GM18868 (cell line): ENCODE measurements around the gene PLA1A.

Experiments
- ATAC-seq: cut with Tn5 transposase; IDR thresholded peaks from one replicate; pipeline ENCODE4 v1.9.1; 2021; ENCODE audit warnings: mild to moderate bottlenecking, moderate library complexity; ENCODE audit not compliant: unreplicated experiment

Gene PLA1A

DNA sequence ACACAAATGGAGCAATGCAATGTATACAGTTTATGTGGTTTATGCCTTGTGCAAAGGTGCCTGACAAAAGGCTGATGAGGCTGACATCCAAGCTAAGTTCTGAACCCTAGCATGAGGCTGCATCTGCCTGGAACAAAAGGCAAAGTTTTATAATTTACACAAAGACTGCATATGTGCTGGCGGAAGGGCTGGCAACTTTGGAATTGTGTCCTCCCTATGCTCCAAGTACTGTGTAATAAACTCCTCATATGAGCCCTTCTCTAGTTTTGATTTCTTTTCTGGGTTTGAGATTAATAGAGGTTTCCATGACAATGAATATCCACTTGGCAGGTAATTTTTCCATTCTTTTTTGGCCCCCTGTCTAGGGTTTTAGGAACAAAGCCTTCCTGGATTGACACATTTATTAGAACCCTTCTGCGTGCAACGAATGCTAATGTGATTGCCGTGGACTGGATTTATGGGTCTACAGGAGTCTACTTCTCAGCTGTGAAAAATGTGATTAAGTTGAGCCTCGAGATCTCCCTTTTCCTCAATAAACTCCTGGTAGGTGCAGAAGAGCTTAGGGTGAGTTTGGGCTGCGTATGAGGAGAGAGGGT, 10.8 kb downstream of the PLA1A start:
- ATAC-seq, result no peak

DNA sequence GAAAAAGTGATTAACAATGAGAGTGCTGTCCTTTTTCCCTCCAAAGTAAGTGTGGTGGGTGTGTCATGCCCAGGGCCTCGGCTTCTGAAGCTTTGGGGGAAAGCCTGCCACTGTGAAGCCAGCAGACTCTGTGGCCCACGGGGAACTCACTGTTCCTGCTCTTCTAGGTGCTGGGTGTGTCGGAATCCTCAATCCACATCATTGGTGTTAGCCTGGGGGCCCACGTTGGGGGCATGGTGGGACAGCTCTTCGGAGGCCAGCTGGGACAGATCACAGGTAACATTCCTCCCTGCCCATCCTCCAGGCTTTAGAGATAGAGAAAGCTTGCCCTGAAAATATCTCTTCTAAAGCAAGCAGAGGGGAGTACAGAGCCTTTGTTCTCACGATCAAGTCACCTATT, 11.6 kb downstream of the PLA1A start:
- ATAC-seq, result no peak

DNA sequence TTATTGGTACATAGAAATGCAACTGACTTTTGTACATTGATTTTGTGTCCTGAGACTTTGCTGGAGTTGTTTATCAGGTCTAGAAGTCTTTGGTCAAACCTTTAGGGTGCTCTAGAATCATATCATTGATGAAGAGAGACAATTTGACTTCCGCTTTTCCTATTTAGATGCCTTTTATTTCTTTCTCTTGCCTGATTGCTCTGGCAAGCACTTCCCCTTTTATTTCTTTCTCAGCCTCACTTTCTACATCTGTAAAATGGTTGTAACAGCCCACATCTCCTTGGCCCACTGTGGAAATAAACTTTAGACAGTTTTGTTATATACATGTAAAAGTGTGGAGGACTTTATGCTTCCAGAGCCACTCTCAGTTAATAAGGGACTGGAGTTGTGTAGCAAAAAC, 14.0 kb downstream of the PLA1A start:
- ATAC-seq, result no peak

DNA sequence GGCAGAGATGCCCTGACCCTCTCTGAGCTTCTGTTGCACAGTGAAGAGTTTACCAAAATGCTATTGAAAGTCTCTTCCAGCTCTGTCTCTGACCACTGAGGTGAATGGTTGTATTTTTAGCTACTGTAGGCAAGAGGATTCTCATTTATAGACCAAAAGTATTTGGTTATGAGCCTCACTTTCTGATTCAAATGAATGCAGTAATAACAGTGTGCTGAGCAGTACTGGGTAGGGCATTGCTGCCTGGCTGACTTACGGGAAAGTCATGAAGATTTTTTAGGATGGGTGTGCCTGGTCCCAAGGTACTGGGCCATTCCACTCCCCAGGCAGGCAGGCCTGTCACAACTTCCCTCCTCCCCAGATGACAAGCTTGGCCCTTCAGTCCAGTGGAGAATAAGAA, 15.5 kb downstream of the PLA1A start:
- ATAC-seq, result no peak

DNA sequence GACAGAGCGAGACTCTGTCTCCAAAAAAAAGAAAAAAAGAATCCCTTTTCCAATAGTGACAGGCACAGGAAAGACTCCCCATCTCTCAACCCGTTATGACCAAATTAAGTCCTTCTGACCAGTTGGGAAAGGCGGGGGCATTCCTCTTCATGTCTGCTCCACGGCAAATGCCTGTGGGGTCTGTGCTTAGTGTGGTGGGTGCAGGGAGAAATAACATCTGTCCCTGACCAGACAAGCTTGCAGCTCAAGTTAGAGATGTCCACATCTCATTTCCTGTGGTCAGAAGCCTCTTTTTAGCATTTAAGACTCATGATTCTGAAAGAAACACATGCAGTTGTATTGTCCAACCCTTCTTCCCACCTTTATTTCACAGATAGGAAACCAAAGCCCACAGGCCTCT, 16.2 kb downstream of the PLA1A start:
- ATAC-seq, result no peak

DNA sequence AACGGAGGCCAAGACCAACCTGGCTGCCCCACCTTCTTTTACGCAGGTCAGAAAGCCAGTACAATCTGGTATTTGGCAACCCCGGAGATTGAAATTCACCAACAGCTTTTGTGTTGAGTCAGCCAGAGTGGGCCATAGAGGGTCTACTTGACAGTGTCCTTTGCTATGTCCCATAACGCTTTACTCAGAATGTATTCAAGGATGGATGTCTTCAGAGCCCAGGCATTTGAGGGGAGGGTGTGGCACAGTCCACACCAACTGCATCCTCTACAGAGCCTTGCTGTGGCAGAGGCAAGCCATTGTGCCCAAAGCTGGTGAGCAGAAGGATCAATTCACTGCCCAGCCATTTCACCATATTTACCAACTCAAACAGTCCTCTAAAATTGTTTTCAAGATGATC, 18.4 kb downstream of the PLA1A start:
- ATAC-seq, result no peak

DNA sequence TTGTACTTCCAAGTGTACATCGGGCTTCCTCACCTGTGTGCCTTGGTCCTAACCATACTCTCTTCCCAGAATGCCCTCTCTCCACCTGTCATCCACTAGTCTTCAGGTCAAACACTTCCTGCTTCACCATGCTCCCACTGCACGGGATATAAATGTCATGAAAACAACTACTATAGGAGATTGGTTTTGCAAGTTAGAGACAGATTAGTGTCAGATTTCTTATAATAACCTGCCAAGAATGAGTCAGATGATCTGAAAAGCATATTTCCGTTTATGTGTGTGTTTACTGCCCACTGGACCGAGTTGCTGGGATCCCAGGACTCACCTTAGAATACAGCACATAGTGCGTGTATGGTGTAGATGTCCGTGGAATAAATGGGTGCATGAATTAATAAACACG, 21.4 kb downstream of the PLA1A start:
- ATAC-seq, result no peak

DNA sequence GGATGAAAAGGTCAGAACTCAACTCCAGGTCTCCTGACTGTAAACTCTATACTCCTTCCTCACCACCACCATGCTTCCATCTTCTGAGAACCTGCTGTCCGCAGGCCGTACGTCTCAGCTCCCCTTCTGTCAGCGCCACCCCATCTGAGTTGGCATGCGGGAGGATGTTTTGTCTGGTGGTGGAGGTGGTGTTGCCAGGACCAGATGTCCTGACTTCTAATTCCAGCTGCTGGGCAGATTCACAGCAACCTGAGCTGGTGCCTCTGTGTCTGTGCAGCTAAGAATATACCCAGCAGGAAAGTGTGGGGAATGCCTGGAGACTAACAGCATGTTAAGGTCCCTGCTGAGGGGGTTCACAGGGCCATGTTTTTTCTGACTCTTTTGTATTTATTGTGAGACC, 23.2 kb downstream of the PLA1A start:
- ATAC-seq, result no peak

DNA sequence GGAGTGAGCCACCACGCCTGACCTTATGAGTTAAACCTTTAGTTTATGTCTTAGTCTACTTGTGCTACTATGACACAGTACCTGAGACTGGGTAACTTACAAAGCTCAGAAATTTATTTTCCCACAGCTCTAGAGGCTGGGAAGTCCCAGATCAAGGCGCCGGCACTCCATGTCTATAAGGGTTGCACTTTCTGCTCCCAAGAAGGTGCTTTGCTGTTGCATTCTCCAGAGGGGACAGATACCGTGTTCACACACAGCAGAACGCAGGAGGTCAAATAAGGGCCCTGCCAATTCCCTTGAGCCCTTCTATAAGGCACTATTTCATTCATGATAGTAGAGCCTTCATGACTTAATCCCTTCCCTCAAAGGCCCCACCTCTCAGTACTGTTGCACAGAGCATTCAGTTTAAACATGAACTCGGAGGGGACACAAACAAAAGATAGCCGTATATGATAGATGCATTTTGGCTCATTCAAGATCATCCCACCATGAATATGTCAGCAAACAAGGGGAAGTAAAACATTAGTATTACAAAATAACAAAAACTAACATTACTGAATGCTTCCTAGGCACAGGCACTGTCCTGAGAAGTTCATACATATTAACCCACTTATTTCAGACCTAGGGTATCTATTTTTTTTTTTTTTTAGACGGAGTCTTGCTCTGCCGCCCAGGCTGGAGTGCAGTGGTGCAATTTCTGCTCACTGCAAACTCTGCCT, 26.5 kb downstream of the PLA1A start:
- ATAC-seq, result no peak

DNA sequence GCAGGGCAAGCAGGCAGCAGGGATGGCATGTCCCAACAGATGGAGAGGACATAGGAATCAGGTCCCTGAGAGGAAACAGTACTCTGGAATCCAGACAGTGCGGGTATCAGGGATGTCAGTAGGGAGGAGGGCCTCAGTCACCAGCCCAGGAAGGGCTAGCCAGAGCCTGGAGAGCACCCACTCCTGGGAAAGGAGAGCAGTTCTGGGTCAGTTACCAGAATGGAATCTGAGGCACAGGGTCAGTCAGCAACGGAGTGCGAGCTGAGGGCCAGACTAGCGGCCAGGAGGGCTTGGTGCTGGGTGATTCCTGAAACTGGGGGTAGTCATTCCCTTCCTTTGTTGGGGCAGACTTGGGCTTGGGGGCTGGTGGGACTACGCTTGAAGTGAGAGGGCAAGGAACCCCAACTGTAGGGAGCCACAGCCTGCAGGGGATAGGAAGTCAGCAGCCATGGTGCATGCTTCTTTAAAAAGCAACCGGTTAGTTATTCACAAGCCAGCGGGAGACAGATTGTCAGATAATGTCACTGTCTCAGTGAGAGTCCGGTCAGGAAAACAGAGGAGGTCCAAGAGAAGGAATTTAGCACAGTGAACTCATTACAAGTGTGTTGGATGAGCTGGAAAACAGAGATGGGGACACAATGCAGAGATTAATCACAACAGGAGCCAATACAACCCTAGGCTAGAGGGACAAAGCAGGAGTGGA, 27.9 kb downstream of the PLA1A start:
- no peak for ATAC-seq

DNA sequence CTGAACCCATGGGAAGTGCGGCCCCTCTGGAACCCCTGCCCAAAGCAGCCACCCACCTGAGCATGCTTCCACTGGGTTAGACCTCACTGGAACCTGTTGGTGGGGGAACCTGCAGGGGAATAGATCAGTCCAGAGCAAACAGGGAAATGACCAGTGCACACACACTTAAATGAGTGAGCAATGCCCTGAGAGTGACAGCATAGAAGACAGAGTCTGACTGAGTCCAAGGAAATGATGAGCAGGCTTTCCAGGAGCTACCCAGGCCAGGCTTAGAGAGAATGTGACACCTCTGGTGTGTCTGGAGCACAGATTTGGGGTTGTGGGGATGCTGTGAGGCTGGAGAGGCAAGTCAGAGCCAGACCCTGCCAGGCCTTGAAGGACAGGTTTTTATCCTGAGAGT, 28.5 kb downstream of the PLA1A start:
- no peak for ATAC-seq

DNA sequence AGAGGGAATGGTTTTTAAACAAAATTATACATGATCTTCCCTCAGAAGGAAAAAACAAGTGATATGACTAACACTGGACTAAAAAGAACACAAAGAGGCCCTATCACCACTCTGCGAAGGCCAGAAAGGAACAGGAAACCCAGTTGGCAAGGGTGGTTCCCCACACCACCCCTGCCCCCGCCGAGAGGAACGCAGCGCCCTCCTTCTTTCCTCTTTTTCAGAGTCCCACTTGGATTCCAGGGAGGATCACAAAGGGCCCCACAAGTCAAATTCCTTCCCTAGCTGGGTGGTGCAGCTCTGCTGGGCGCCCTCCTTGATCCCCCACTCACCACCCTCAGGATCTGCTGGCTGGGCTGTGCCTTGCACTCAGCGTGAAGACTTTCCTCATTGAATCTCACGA, 29.8 kb downstream of the PLA1A start:
- ATAC-seq, result peak; percentile 29

DNA sequence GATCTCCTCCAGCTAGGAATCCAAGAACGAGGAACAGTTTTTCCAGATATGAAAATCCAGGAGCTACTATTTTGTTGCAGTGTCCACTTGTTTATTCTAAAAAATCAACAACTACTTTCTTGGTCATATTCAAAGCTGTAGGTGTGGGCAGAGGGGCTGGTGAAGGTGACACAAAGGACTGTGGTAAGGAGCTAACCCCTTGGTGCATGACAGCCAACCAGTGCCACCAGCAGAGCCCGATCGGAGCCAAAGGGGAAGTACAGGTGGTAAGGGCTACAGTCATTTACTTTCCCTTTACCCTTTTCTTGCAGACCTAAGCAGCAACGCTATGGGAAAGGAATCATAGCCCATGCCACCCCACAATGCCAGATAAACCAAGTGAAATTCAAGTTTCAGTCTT, 30.7 kb downstream of the PLA1A start:
- ATAC-seq, result peak; percentile 74

DNA sequence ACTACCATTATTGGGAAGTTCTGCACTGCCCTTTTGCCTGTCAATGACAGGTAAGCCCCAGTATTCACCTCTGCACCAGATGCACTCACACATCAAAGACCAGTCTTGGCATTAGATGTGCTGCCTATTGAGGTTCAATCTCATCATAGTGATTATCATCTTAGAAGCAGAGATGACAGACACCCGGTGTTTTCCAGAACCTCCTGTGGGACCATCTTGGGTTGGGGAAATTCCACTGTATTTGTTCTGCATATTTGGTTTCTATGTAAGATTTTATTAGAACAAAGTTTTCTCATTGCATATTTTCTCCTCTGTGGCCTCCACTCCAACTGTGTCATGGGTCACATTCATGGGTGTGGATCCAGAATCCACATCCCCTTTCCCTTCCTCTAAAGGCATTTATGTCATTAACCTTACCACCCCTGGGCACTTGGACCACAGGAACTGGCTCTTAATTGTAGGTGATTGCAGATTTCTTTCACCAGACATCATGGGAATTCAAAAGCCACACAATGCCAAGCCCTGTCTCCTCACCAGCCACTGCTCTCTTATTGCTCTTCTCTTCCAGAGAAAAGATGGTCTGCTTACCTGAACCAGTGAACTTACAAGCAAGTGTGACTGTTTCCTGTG, 31.2 kb downstream of the PLA1A start:
- peak; percentile 40 for ATAC-seq

DNA sequence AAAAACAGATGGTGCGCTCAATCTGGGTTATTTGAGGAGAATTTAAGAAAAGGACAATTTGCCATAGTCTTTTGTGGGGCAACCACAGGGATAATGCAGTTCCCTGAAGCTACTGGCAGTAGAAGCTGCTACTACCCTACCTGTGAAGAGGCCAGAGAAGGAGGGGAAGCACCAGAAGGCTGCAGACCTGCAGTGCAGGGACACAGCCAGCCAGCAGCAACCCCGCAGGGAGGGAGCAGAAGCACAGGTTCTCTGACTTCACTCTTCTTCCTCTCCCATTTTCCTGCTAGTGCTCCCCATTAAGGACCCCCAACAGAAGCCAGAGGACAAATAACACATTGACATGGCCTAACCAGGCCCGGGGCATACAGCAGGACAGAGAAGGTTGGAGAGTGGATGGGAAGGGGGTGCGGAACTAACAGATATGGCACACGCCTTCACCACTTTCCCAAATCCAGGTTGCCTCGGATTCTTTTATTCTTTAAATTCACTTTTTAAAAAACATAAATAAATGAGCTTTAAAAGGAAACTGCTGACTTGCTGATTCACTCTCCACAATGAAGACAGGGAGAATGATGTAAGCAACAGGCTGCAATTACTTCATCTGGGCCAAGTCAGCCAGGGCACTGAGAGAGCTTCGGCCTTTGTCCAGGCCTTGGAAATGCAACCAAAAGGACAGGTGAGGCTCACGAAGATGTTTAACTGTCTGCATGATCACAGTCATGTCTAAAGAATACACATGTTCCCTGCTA, 32.6 kb downstream of the PLA1A start:
- ATAC-seq, result no peak

DNA sequence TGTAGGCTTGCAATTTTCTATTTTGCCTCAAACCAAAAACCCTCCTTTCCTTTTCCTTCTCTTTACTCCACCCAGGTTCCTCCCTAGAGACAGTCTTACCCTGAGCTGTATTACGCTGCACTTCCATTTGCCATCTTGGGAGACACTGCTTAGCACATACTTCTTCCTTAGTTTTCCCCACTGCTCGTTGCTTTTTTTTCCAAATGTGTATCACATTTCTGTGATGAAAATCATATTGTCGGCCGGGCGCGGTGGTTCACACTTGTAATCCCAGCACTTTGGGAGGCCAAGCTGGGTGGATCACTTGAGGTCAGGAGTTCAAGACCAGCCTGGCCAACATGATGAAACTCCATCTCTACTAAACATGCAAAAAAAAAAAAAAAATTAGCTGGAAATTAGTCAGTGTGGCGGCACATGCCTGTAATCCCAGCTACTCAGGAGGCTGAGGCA, 33.2 kb downstream of the PLA1A start:
- no peak for ATAC-seq

DNA sequence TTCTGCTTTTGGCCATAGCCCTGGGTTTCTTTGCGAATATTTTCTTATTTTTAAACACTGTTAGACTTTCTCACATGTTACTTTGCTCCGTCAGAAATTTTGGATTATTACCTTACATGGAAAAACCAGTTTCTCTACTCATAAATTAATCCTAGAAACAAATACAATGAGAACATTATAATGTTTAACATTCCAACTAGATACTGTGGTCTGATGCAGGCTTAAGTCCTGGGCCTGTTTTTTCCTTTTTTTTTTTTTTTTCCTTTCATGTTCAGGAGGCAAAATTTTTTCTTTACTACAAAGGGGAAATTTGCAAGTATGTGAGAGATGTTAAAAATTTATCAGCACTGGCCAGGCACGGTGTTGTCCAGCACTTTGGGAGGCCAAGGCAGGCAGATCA, 33.8 kb downstream of the PLA1A start:
- no peak for ATAC-seq

DNA sequence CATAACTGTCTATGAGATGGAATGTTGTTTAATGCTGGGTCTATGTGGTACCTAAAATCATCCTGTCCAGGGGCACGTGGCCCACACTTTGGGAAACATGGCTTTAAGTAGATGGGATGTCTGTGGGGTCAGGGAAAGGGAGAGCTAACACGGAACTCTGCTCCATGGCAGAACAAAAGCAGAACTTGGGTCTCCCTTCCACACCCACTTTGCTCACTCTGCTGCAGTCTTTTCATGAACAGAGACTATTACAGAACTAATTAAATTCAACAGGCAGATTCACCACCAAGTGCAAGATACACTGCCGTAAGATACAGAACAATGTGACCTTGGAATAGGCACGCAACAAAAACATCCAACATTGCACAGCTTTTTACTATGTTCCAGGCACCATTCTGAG, 34.5 kb downstream of the PLA1A start:
- ATAC-seq, result no peak

DNA sequence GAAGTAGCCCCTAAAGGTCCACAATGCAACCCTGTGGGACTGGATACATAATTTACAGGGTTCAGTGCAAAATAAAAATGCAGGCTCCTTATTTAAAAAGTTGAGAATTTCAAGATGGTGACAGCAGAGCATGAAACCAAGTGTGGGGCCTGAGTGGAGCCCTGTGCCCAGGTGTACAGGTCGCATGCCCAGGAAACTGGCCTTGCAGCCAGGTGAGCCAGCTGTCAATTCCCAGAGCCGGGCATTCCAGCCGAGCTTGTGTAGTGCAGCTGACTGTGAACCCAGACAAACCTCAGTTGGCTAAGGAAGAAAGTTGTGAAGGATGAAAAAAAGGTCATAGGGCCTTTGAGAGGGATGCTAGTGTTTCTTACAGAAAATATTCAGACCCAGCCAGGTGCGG, 35.1 kb downstream of the PLA1A start:
- no peak for ATAC-seq

DNA sequence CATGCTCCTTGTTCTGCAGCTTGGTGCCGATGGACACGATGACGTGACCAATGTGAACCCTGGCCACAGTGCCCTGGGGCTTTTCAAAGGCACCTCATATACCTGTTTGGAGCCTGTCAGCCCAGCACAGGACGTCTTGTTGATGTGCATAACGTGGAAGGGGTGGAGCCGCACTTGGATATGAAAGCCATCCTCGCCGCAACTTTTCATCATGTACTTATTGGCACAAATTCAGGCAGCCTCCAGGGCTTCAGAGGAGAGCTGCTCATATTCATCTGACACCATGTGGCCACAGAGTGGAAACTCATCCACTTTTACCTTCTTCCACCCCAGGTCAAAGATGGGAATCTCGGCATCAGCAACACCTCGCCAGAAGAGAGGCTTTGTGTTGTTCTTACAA, 38.0 kb downstream of the PLA1A start:
- no peak for ATAC-seq

DNA sequence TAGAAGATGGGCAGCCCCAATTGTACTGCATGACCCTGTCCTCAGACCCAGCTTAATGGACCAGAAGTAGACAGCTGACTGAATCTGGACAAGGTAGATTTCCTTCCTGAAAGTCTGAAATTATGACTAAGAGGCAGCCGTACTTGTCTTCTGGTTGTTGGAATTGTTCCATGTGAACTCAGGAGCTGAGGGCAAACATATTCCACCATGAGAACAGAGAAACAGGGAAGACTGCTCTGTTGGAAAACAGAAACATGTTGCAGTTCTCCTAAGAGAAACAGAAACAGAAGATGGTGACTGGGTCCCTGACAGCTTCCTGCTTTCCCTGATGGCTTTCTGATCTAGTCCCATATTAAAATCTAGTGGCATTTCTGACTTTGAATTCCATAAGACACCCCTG, 38.6 kb downstream of the PLA1A start:
- no peak for ATAC-seq
